ENCODE results near the gene FAM114A1.

- TF ChIP-seq POLR2A (IDR thresholded peaks at IDR 0.05) (no peak), CTCF (IDR thresholded peaks at IDR 0.05) (no peak)
These were observed 84.0 kb downstream of the FAM114A1 start for GRCh38 chr4:38951598-38951997.

All from right lobe of liver (tissue), 4 donors.